Progenitor cell of endocrine pancreas (in vitro differentiated cells): ENCODE measurements around the gene S1PR1. TPM values are rescaled to one million over a fixed set of nuclear protein-coding genes. Genes with fewer than 3 reads are reported as not detected.
"Not testable (repeated sequence)": the region's sequence is repeated elsewhere in the genome, so short reads cannot be mapped to it uniquely, and the experiment has no call there.

Experiments used
- DNase-seq: peaks from one replicate; pipeline ENCODE4 v3.0.0; 2021; ENCODE audit warnings: low spot score; ENCODE audit not compliant: unreplicated experiment
- H3K27ac Mint-ChIP-seq: 2 replicates; pipeline ENCODE4 v1.8.0; 2021; ENCODE audit warnings: mild to moderate bottlenecking, moderate library complexity, mixed read lengths
- H3K27me3 Mint-ChIP-seq: 2 replicates; pipeline ENCODE4 v1.8.0; 2021; ENCODE audit warnings: mixed read lengths
- H3K36me3 Mint-ChIP-seq: 2 replicates; pipeline ENCODE4 v1.8.0; 2022; ENCODE audit warnings: mixed read lengths; ENCODE audit not compliant: insufficient read depth
- H3K4me1 Mint-ChIP-seq: 2 replicates; pipeline ENCODE4 v1.8.0; 2021; ENCODE audit warnings: low read depth, mixed read lengths
- H3K4me3 Mint-ChIP-seq: 2 replicates; pipeline ENCODE4 v1.8.0; 2021; ENCODE audit warnings: low read depth, mild to moderate bottlenecking, moderate library complexity, mixed read lengths
- H3K9me3 Mint-ChIP-seq: 2 replicates; pipeline ENCODE4 v1.8.0; 2021; ENCODE audit warnings: low read depth, mixed read lengths
- total RNA-seq: library from RNA; stranded (reverse); gene quantifications from 2 replicates; pipeline ENCODE4 v1.2.1, GENCODE V29; 2021
- TF ChIP-seq, protein P1 (sequence below): fragments of 200-600 bp; sonication (generic); IDR thresholded peaks from one replicate; pipeline ENCODE4 v1.5.0; 2021; ENCODE audit warnings: antibody characterized with exemption, mild to moderate bottlenecking; ENCODE audit not compliant: unreplicated experiment

Gene S1PR1
- total RNA-seq, 1 donor from 2014 or later = 1.1 TPM

DNA sequence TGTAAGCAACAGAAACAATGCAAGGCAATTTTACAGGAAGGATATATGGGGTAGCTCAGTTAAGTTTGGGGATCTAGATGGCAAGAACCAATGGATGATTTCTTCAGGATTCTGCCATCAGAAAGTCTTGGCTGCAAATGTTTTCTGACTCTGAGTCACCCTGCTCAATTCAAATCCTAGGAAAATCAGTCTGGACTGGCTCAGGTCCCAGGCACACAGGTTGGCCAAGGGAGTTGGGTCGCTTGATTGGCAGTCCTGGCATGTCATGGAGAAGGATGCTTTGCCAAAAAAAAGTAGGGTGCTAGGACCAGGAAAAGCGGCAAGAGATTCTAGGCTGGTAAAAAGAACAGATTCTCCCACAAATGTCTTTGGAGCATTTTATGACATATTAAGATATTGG, 28.9 kb upstream of the S1PR1 start:
- no peak overlapping the region for H3K4me3 Mint-ChIP-seq
- no peak for DNase-seq
- no peaks in the 10 kb centered on the region for H3K9me3 Mint-ChIP-seq
- no peaks in the 10 kb centered on the region for H3K4me1 Mint-ChIP-seq
- H3K27ac Mint-ChIP-seq = no peak overlapping the region
- H3K36me3 Mint-ChIP-seq = no peaks in the 10 kb centered on the region
- H3K27me3 Mint-ChIP-seq = no peaks in the 10 kb centered on the region
- TF ChIP-seq, protein P1, sequence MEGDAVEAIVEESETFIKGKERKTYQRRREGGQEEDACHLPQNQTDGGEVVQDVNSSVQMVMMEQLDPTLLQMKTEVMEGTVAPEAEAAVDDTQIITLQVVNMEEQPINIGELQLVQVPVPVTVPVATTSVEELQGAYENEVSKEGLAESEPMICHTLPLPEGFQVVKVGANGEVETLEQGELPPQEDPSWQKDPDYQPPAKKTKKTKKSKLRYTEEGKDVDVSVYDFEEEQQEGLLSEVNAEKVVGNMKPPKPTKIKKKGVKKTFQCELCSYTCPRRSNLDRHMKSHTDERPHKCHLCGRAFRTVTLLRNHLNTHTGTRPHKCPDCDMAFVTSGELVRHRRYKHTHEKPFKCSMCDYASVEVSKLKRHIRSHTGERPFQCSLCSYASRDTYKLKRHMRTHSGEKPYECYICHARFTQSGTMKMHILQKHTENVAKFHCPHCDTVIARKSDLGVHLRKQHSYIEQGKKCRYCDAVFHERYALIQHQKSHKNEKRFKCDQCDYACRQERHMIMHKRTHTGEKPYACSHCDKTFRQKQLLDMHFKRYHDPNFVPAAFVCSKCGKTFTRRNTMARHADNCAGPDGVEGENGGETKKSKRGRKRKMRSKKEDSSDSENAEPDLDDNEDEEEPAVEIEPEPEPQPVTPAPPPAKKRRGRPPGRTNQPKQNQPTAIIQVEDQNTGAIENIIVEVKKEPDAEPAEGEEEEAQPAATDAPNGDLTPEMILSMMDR = no peak

DNA sequence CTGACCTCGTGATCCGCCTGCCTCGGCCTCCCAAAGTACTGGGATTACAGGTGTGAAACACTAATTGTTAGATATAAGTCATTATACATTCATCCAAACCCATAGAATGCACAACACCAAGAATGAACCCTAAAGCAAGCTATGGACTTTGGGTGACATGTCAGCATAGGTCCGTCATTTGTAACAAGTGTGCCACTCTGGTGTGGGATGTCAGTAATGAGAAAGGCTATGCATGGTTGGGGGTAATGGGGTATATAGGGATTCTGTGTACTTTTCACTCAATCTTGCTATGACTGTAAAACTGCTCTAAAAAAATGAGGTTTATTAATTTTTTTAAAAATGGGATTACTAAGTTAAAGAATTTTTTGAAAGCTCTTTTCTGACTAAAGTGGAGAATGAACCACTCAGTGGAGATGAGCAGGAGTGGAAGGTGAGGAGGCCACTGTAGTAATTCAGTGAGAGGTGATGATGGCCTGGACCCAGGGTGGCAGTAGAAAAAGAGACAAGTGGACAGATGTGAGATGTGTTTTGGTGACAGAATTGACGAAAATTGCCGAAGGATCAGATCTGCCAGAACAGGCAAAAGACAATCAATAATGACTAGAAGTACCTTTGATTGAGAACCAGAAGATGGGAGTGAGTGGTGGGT, 21.3 kb upstream of the S1PR1 start:
- Mint-ChIP-seq H3K4me3 (no peak overlapping the region), H3K4me1 (peaks cover 21% of the 10 kb centered on the region), H3K27me3 (no peaks in the 10 kb centered on the region), H3K9me3 (no peaks in the 10 kb centered on the region), H3K27ac (peak overlapping the region; percentile 0), H3K36me3 (no peaks in the 10 kb centered on the region)
- TF ChIP-seq, protein P1 = no peak
- DNase-seq = no peak

DNA sequence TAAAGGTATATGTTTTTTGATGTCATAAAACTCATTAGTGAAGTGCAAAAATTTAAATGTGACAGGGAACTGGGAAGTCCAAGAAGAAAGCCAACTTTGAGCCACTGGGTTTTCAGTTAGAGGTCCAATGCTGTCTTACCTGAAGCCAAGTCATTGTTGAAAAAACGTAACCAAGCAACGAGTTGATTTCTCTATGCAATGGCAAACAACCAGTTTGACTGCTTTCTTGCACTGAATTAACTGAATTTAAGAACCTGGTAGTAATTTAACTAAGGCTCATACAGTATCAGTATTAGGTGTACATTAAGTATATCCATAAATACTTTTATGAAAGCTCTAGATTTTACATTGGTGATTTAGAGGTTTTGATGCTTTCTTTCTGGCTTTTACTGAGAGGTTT, 20.2 kb upstream of the S1PR1 start:
- peaks cover 21% of the 10 kb centered on the region for H3K4me1 Mint-ChIP-seq
- no peaks in the 10 kb centered on the region for H3K9me3 Mint-ChIP-seq
- peak overlapping the region; percentile 58 for H3K27ac Mint-ChIP-seq
- TF ChIP-seq, protein P1 = no peak
- no peaks in the 10 kb centered on the region for H3K36me3 Mint-ChIP-seq
- DNase-seq = no peak
- H3K4me3 Mint-ChIP-seq = no peak overlapping the region
- H3K27me3 Mint-ChIP-seq = no peaks in the 10 kb centered on the region

DNA sequence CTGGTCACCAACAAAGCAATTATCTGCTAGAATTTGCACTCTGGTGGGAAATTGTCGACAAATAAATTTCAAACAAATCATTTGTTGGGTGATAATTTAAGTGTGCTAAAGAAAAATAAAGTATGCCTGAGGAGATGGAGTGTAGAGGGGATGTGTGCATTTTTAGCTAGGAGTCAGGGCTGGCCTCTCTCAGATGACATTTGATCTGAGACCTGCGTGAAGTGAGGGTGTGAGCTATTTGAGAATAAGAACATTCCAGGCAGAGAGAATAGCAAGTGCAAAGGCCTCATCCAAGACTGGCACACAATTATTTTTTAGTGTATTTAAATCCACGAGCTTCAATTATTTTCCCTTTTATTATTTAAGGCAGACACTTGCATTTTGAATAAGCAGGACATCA, 19.7 kb upstream of the S1PR1 start:
- H3K4me1 Mint-ChIP-seq = peaks cover 21% of the 10 kb centered on the region
- peak overlapping the region; percentile 47 for H3K27ac Mint-ChIP-seq
- no peaks in the 10 kb centered on the region for H3K36me3 Mint-ChIP-seq
- H3K9me3 Mint-ChIP-seq = no peaks in the 10 kb centered on the region
- no peaks in the 10 kb centered on the region for H3K27me3 Mint-ChIP-seq
- no peak for DNase-seq
- TF ChIP-seq, protein P1 = no peak
- peak overlapping the region; percentile 40 for H3K4me3 Mint-ChIP-seq

DNA sequence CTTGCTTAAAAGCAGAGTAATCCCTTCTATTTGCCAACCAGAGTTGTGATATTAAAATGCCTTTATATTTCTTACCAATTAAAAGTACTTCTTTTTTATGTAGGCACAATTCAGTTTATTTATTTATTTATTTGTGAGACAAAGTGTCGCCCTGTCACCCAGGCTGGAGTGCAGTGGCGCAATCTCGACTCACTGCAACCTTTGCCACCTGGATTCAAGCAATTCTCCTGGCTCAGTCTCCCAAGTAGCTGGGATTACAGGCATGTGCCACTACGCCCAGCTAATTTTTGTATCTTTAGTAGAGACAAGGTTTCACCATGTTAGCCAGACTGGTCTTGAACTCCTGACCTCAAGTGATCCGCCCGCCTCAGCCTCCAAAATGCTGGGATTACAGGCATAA, 17.9 kb upstream of the S1PR1 start:
- not testable (repeated sequence) for H3K36me3 Mint-ChIP-seq, H3K27ac Mint-ChIP-seq, H3K9me3 Mint-ChIP-seq

More for the DNA sequence above, 17.9 kb upstream of the S1PR1 start:
- peaks cover 21% of the 10 kb centered on the region for H3K4me1 Mint-ChIP-seq
- DNase-seq, H3K27me3 Mint-ChIP-seq, H3K4me3 Mint-ChIP-seq: not testable (repeated sequence)
